ENCODE results near the gene RPS6KB1.
A peak's percentile ranks its signal among the peaks of the same experiment; 100 is the strongest.
"Not testable (repeated sequence)": the region's sequence is repeated elsewhere in the genome, so short reads cannot be mapped to it uniquely, and the experiment has no call there.

RPS6KB1 gene

DNA sequence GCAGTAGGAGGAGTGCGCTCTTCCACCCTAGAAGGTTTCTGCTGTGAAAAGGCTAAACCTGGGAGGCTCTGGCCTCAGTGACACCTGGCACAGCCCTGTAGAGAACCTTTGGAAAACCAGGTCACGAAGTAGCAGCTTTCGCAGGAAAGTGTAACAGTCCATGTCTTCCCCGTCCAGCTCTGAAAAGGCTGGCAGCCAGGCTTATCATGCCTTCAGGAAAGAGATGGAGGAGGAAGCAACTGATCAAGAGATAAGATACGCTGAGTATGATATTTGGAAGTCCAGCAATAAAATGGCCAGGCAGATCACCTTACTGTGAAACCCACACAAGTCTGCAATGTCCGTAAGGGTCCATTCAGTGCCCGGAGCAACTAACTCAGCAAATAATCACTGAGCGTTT lies 22.4 kb upstream of the RPS6KB1 start:
- DNase-seq: no peak

DNA sequence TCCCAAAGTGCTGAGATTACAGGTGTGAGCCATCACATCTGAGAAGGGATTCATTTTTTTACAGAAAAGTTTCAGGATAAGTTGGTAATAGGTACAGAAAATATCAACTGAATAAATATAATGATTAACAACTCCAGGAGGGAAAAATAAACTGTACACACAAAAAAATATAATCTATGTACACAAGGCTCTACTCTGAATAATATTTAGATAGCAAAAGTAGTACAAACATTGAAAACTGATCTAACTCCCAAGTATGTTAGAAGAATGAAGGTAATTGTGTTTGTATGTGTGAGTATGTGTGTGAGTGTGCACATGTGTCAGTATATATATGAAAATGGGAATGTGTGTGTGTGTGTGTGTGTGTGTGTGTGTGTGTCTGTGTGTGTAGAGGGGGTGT lies 20.6 kb upstream of the RPS6KB1 start:
- no peak for DNase-seq

- DNase-seq: not testable (repeated sequence)
These were observed 19.5 kb upstream of the RPS6KB1 start for GRCh38 chr17:59873414-59873813.

DNA sequence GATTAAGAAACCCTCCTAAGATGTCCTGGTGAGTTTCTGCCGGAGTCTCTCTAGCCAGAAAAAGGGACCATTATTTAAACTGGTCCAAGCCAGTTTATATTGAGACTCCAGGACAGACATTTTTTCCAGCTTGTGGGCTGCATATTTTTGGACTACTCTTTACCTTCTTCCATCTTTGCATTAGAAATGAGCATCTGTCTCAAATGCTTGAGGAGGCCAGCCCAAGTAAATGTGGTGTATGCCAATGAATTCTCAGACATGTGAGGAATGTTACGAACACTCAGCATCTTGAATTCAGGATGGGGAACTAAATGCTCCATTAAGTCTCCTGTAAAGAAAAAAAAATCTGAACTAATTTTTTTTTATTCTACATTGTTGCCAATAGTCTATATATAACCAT lies 18.5 kb upstream of the RPS6KB1 start:
- no peak for DNase-seq

GRCh38 chr17:59876107-59876506 lies 16.8 kb upstream of the RPS6KB1 start:
- no peak for DNase-seq

GRCh38 chr17:59877965-59878364 lies 15.0 kb upstream of the RPS6KB1 start:
- no peak for DNase-seq

GRCh38 chr17:59878624-59879023 lies 14.3 kb upstream of the RPS6KB1 start:
- DNase-seq: no peak

DNA sequence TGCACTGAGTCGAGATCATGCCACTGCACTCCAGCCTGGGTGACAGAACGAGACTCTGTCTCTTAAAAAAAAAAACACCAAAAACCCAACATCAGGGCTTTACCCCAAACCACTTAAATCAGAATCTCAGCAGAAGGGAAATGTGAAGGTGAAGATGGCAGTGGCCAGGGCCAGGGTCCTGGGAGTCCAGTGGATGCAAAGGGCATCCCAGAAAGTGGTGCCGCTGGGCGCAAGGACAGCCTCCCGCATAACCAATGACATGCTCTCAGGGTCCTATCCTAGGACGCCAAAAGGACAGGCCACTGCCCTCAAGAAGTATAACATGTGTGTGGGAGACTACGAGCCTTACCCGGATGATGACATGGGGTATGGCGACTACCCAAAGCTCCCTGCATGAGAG lies 8.1 kb upstream of the RPS6KB1 start:
- no peak for DNase-seq

- DNase-seq: no peak
These were observed 4.7 kb upstream of the RPS6KB1 start for GRCh38 chr17:59888145-59888750.

DNA sequence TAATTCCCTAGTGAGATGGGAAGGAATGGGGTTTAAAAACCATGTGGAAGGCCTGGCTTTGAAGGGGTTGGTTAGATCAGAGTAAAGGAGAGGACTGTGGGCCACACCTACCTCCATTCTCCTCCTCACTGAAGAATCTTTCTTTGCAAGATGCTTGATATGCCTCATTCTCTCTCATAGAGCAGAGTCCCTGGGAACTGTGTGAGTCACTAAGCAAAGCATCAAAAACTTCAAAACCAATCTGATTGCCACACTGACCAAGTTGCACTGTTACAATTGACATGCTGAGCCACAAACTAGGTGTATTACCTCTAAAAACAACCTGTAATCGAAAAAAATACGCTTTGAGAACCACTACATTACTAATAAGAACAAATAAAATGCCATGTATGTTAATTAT lies 2.2 kb upstream of the RPS6KB1 start:
- no peak for DNase-seq

DNA sequence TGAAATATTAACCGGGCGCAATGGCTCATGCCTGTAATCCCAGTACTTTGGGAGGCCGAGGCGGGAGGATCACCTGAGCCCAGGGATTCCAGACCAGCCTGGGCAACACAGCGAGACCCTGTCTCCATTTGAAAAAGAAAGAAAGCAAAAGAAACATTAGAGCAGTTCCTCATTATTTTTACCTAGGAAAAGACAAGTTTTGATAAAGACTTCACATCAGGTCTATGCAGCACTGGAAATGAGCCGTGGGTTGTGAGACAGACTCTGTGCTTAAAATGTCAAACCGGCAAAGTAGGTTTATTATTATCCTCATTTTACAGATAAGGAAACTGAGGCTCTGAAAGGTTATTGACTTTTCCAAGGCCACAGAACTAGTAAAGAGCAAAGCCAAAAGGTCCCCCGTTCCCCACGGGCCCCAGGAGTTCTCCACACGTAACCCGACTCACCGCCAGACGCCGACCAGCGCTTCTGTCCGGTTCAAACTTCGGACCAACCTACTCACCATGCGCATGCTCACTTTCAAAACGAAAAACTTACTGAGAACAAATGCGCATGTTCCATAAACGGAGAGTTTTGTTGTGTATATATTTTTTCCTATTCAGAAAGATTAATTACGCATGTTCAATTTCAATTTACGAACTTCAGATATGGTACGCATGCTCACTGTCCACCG lies 534 bp upstream of the RPS6KB1 start:
- DNase-seq: peak in 20 of 51 donors; percentile 28 to 77 (median 58)

GRCh38 chr17:59893676-59894100 lies 767 bp downstream of the RPS6KB1 start:
- peak in 3 of 51 donors; percentile 31 to 42 (median 40) for DNase-seq

- no peak for DNase-seq
These were observed 4.2 kb downstream of the RPS6KB1 start for GRCh38 chr17:59897090-59897489.

GRCh38 chr17:59899099-59899498 lies 6.2 kb downstream of the RPS6KB1 start:
- no peak for DNase-seq

- DNase-seq: no peak
These were observed 8.7 kb downstream of the RPS6KB1 start for GRCh38 chr17:59901604-59902003.

GRCh38 chr17:59903455-59903854 lies 10.5 kb downstream of the RPS6KB1 start:
- no peak for DNase-seq

DNA sequence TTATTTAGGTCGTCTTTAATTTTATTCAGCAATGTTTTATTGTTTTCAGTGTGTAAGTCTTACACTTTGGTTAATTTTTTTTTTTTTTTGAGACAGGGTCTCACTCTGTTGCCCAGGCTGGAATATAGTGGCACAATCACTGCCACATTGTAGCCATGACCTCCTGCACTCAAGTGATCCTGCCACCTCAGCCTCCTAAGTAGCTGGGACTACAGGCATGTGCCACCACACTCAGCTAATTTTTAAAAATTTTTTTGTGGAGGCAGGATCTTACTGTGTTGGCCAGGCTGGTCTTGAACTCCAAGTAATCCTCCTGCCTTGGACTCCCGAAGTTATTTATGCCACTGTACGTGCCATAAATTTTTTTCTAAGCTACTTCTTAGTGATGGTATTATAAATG lies 14.5 kb downstream of the RPS6KB1 start:
- DNase-seq: no peak

GRCh38 chr17:59914274-59914854 lies 21.4 kb downstream of the RPS6KB1 start:
- peak in 1 of 51 donors; percentile 17 for DNase-seq

DNA sequence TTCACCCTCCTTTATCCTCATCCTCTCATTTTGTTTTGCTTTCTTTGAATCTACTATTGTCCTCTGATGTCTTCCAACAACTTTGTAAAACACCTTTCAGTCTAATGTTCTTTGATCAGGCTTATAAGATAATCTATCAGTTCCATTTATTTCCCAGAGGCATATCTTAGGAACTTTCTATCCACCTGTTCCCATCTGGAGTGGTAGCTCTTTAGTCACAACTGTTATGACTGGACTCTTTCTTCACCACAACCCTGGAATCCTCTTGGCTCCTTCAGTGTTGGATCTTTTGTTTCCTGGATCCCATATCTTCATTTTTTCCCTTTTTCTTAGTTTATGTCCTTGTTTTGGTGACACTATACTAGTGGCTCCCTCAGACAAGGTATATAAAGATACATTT lies 23.5 kb downstream of the RPS6KB1 start:
- no peak for DNase-seq

DNA sequence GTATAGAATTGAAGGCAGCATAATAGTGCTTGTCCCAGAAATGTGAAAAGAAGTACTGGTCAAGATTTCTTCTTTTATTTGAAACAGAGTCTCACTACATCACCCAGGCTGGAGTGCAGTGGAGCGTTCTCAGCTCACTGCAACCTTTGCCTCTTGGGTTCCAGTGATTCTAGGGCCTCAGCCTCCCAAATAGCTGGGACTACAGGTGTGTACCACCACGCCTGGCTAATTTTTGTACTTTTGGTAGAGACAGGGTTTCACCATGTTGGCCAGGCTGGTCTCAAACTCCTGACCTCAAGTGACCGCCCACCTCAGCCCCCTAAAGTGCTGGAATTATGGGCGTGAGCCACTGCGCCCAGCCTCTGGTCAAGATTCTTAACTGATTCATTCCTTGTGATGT lies 27.7 kb downstream of the RPS6KB1 start:
- not testable (repeated sequence) for DNase-seq

DNA sequence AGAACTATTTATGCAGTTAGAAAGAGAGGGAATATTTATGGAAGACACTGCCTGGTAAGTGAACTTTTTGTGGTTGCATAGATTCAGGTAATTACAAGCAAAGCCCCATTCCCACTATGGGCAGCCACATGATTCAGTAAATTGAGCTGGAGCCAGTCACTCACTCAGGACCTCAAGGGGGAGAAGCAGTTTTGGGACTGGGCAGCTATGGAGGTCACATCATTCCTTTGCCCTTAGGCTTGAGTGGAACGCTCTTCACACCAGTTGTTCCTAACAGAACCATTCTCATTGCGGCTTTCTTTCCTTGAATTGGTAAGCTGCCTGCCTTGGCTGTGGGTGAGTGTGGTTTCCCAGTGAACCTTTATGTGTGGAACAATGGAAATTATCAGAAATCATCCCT lies 37.2 kb downstream of the RPS6KB1 start:
- DNase-seq: not testable (repeated sequence)

- not testable (repeated sequence) for DNase-seq
These were observed 37.8 kb downstream of the RPS6KB1 start for GRCh38 chr17:59930768-59931167.

DNA sequence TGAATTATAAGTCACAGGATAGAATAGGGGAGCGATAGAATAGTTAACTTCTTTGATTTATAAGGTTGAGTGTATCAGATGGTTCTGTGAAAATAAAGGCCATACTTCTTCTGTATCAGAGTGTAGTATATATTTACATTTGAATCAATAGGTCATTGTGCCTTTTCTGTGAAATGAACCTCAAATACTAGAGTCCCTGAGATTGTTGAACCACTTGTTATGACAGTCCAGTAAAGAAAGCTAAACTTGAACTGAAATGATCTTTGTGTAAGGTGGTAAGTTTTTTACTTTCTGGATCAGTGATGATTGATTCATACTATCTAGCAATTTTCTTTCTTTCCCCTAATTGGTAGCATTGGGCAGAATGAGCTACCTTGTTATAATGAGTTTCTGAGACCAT lies 40.4 kb downstream of the RPS6KB1 start:
- not testable (repeated sequence) for DNase-seq
